NCI-H2107 (cell line): ENCODE results near the gene PVALB.

ENCODE experiments used
- DNase-seq: peaks from one replicate; lab custom pipeline; 2025; lab: John Stamatoyannopoulos, UW

The PVALB gene

DNA sequence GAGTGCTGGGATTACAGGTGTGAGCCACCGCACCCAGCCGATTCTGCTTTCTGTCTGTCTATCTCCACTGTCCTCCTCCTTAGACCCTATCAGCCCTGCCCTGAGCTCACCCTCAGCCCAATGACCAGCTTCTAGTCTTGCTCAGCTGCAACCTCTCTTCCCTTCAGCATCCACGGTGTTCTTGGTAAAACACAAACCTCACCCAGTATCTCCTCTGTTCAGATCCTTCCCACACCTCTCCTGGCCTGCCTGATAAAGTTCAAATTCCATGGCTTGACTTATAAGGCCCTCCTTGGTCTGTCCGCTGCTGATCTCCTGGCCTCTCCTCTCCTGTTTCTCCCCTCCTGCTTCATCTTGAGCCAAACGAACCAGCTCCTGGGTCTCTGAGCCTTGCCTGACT, 29.4 kb upstream of the PVALB start:
- DNase-seq: no peak

DNA sequence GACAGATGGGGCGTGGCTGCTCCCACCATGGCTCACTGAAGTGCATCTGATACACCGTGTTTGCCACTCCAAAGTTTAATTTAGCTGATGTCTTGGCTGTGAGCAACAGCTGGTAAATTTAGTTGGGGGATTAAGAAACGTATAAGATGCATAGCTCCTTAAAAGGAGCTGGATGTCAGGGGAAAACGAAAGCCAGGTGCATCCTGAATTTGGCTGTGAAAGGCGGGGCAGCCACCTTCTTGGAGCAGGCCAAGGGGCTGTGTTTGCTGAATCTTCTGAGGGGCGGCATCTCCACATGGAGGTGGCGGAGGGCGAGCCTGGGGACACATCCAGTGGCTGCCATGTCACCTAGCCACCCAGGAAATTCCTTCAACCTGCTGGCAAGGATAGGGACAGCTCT, 23.3 kb upstream of the PVALB start:
- no peak for DNase-seq

DNA sequence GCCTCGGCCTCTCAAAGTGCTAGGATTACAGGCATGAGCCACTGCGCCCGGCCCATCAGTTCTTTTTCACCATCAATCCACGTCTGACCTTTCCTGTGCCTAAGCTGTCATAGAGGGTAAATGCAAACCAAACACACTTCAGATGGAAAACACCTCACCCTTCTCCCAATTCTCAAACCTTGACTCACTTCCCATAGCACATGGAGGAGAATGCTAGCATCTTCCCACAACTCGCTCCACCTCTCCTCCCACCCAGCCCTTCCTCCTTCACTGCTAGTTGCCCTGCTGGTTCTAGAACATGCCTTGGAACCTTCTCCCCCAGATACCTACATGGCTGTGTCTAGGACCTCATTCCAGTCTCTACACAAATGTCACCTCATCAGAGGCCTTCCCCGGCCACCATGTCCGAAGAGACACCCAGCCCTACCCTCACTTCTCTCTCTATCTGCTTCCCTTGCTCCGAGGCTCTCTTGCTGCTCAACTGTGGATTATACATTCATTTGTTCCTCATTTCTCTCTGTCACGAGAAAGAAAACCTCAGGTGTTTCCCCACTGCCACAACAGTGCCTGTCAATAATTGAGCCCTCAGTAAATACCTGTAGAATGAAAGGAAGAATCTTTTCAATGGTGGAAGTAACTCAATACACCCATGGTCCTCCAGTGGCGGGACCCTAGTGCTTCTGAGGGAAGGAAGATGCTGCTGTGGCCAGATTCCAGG, 22.7 kb upstream of the PVALB start:
- no peak for DNase-seq

DNA sequence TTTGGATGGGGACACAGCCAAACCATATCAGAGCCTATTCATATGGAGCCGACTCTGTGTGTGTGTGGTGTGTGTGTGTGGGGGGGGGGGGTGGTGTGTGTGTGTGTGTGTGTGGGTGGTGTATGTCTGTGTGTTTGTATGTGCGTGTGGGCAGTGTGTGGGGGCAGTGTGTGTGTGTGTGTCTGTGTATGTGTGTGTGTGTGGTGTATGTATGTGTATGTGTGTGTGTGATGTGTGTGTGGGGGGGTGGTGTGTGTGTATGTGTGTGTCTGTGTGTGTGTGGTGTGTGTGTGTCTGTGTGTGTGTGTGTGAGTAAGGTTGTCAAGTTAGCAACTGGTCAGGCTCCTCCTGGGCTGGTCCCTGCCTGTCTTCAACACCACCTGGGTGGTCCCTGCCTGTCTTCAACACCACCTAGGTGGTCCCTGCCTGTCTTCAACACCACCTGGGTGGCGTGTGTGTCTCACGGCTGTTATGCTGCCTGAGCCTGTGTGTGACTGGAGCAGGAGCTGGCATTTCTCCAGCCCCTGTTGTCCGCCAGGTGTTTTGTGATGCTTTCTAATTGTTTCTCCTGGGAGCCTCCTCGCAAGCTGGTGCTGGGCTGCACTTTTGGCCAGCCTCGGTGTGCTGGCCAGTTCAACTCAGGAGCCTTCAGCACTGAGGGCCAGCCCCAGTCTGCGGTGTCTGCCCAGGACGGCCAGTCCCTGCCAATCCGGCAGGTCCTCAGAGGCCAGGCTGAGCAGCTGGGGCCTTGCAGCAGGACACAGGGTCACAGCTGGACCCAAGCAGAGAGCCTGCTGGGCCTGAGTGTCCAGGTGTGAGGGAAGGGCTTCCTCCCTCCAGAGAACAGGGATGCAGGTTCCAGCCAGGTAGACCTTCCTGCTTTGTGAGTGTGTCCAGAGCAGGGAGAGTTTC, 21.5 kb upstream of the PVALB start:
- no peak for DNase-seq

DNA sequence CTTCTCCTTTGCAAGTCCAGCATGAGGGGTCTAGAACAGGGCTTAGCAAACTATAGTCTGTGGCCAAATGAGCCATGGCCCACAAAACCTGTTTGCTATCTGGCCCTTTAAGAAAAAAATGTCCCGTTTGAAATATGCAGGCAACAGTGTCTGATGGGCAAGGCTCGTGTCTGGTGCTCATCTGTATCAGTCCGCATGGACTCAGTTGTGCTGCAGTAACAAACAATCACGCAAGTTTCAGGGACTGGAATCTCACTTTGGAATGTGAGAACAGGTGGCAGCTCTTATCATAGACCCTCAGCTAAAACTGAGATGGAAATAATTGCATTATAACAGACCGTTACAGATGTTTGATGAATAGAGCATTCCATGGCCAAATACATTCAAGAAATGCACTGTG, 19.1 kb upstream of the PVALB start:
- DNase-seq: no peak

DNA sequence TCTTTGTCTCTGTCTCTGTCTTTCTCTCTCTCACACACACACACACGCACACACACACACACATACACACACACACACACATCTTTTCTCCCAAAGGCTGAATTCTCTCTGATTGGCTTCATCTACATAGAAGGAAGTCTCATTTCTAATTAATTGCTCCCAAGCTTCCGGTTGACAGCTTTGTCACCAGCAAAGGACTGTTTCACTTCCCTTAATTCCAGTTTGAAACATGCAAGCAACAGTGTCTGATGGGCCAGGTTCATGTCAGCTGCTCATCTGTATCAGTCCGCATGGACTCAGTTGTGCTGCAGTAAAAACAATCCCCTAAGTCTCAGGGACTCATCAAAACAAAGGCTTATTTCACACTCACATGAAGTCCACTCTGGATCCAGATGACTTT, 16.2 kb upstream of the PVALB start:
- DNase-seq: no peak

DNA sequence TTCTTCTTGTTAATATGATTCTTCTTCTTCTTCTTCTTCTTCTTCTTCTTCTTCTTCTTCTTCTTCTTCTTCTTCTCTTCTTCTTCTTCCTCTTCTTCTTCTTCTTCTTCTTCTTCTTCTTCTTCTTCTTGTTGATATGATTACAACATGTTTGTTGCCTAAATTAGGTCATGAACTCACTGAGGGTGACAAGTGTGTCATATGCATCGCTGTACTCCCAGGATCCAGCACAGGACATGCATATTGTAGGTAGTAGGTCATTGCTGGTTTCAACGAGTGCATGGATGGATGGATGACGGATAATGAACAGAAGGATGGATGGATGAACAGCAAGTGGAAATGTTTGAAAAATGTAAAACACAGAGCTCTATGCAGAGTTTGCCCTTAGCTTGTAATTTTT, 14.9 kb upstream of the PVALB start:
- DNase-seq: no peak

DNA sequence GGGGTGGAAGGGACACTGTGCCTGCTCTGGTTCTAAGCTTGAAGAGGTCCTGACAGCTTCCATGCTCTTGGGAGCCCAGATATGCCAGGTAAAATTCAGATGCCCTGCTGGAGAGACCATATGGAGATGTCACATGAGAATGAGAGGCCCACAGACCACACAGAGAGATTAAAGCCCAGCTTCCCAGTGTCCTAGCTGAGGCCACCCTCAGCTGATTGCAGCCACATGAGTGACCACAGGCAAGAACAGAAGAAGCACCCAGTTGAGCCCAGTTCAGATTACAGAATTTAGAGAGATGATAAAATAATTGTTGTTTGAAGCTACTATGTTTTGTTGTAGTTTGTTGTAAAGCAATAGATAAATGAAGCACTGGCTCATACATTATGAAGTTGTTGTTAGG, 14.4 kb upstream of the PVALB start:
- DNase-seq: no peak

DNA sequence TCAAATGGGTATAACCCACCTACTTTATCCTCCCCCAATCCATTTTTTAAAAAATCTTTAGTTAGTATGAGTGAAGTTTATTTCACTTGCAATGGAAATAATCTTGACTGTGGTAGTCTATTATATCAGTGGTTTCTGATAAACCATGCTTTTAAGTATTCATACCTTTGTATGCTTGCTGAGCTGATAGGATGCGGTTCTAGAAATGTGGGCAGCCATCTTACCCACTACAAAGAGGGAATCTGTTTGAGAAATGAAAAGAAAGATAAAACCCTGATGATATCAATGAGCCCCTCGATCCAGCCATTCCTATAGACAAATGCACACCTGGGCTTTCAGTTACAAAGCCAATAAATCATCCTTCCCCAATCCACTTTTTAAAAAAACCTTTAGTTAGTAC, 13.8 kb upstream of the PVALB start:
- DNase-seq: no peak

DNA sequence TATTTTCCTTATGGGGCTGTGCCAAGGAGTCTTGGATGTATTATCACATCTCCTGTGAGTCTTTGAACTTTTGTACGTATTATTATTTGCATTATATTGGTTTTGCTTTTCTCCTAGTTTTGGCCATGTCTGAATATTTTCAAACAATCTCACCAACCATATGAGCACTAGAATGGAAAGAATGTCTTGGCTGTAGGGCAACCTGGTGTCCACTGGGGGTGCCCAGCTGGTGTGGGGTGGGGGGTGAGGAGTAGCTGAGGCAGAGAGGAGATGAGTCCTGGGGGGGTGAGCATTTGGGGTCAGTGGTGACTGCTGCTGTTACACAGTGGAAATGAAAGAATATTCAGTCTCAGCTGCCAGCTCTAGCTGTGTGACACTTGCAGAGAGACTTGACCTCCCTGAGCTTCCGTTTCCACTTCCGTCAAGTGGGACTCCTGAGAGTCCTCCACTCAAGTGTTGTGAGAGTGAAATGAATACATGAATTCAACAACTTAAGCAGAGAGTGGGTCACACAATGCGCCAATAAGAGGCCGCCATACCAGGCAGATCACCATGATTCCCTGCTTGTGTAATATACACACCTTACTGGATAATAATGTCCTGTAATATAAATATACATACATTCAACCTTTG, 12.7 kb upstream of the PVALB start:
- DNase-seq: no peak

DNA sequence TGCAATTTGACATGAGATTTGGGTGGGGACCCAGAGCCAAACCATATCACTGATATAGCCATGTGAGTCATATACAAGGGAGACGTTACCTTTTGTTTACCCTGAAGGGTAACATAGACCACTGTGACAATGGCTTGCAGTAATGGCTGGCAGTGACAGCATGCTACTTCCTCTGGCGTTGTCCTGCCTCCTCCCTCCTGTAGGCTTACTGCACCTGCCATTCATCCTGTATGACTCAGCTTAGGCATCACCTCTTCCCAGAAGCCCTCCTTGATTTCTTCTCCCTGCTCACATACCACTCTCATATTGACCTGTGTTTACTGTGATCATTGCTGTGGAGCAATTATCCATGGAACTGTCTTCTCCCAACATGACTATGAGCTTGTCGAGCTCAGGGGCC, 12.0 kb upstream of the PVALB start:
- no peak for DNase-seq

DNA sequence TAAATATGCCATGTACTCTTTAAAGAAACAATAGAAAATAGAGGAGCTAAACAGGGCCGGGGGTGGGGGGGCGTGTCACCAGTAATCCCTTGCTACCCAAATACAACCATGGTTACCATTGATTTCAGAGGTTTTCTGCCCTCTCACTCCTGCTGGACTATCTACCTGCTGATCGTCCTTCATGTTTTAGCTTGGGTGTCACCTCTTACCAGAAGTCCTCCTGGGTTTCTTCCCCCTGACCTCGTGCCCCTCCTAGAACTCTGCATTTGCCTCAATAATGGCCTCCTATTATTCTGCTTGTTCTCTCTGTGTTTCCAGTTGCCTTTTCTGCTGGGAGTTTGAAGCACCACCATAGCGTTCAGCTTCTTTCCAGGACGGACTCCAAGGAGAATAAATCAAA, 9.4 kb upstream of the PVALB start:
- no peak for DNase-seq

DNA sequence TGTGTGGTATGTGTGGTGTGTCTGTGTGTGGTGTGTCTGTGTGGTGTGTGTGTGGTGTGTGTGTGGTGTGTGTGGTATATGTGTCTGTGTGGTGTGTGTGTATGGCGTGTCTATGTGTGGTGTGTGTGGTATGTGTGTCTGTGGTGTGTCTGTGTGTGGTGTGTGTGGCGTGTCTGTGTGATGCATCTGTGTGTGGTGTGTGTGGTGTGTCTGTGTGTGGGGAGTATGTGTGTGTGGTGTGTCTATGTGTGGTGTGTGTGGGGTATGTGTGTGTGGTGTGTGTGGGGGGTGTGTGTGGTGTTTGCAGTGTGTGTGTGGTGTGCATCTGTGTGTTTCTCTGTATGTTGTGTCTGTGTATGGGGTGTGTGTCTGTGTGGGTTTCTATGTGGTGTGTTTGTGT, 7.8 kb upstream of the PVALB start:
- no peak for DNase-seq

DNA sequence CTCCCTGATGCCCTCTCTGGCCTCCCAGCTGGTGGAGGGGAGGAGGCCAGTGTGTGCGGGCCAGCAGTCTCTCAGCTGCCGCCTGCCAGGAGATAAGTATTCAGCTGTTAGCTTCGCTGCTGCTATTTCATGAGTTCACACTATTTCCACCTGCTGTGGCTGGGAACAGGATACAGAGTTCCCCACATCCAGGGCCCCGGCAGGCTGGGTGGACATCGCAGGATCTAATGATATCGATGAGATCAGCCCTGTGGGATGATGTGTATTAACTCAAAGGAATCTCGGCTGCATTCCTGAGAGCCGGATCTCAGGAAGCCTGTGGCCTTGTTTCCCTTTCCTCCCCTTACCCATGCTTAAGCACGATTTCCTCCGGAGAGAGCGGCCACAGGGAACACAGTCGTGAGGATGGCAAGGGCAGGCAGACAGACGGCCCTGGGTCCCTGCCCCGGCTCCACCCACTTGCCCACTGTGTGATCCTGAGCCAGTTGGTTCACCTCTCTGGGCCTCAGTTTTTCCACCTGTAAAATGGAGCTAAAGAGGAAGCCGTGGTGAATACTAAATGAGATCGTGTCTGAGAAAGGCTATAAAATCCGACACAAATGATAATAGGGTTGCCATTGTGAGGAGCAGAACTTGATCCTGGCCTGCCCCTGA, 6.5 kb upstream of the PVALB start:
- no peak for DNase-seq

DNA sequence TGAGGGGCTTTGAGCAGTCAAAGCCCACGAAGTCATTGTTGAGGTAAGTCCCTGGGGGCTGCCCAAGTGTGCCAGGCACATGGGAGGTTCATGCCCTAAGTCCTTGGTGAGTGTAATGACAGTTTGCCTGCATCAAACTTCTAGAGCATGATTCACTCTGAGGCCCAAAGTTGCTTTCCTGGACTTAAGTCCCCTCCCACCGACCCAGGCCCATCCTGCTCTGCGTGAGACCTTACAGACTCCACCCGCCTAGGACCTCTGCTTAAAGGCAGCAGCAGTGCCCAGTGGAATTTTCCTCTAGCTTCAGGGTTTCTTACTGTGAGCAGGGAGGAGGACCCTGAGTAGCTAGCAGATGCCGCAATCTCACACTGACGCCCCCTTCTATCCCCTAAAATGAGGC, 5.7 kb upstream of the PVALB start:
- no peak for DNase-seq

DNA sequence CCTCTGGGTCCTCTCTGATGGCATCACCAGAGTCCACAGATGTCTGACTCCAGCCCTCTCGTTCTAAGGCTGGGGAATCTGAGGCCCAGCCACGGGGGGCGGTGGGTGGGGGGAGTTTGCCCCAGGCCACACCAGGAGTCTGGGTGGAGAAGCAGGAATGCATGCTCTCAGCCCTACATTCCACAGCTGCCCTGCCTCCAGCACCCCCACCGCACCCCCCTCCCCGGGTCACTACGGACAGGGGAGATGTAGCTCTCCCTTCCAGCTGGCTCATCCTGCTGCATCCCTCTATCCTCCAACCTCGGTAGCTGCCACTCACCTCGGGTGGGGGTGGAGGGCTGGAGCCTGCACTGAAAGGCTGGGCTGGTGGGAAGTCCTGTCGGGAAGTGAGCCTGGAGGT, 2.3 kb upstream of the PVALB start:
- DNase-seq: no peak

DNA sequence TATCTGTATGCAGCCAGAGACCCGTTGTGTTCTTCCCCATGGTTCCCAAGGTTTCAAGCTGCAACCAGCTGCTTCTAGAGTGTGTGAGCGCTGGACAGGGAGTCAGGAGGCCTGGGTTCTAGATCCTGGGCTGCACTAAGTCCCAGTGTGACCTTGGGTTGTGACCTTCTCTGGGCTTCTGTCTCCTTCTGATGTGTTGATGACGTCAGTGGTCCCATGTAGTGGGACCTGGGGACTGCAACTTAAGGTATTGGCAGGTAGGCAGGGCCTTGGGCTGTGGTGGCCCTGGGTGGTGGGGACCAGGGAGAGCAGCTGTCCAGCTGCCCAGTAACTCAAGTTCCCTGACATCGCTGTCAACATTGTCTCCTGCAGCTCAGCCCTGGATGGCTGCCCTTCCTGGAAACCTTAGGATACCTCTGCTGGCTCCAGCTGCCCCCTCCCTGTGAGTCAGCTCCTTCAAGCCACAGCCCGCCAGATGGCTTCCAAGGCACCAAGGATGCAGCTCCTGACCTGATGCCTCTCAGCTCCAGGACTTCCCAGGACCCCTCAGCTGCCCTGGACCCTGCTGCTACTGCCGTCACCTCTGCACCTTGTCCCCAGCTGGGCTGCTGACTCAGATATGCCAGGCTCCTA, 1.3 kb upstream of the PVALB start:
- DNase-seq: no peak

DNA sequence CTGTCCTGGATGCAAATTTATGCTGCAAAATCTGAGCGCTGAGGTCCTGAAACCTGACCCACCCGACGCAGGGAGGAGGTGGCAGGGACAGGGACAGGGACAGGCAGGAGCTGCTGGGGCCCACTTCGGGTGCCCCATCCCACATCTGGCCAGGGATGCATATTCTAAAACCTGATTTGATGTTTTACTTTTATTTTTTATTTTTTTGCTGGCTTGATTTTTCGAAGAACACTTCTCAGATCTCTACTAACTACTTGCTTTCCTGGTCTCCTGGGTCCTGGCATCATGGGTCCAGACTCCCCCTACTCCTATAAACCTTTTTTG, 652 bp upstream of the PVALB start:
- no peak for DNase-seq

DNA sequence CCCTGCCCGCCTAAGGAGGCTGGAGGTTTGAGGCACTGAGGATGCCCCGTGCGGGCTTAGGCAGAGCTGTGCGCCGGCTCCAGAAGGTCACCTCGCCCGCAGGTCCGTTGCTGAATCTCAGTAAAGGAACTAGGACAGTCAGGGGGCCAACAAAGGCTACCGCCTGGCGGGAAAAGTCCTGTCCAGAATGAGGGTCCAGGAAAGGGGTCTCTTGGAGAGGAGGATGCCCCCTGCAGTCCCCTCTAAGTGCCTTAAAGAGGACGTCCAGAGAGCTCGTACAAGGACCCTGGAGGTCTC, 548 bp downstream of the PVALB start:
- no peak for DNase-seq

DNA sequence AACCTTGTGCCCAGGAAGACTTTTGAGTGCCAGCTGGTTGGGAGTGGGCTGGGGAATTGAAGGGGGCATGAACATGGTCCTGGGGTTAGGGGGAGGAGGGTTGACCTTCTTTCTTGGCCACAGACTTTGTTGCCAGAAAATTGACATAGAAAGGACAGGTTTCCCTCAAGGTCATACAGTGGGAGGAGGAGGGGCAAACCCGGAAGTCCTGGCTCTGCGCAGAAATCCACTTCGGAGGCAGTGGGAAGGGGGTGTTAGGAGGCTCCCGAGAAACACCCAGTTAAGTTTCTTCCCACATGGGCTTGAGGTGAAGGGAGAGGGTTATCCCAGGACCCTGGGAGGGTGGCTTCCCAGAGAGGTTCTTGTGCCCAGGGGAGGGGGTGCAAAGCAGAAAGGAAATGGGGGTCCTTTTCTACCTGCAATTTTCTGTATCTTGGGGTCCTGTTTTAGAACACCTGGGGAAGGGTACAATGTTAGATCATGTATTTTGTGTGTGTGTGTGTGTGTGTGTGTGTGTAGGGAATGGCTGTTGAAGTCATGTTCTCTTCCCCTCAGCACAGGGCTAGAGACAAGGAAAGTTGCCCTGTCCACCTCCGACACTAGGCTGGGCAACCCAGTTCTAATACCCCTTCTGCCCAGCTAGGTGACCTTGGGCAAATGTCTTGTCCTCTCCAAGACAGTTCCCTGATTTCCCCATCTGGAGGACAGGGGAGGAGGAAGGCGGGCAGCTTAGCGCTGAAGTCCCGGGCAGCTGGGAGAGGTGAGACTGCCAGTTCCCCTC, 1.1 kb downstream of the PVALB start:
- DNase-seq: no peak

DNA sequence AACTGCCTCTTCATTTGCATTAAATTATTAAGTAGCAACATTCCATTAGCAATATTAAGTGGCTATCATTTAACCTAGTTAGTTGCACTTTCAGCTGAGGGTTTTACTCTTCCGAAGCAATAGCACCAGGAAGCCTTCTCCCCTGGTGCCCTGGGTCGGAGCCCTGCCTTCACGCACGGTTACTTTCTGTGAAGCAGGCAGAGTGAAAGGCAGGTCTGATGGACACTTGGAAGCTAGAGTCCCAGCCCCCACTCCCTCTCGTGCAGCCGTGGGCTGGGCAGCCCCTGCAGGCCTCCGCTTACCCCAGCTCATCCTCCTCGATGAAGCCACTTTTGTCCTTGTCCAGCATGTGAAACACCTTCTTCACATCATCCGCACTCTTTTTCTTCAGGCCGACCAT, 2.0 kb downstream of the PVALB start:
- no peak for DNase-seq
